GM18907 (cell line): ENCODE measurements around the gene ANKRD1.
A peak's percentile ranks its signal among the peaks of the same experiment; 100 is the strongest.
"Not testable (repeated sequence)": the region's sequence is repeated elsewhere in the genome, so short reads cannot be mapped to it uniquely, and the experiment has no call there.

Experiments
- ATAC-seq: cut with Tn5 transposase; IDR thresholded peaks from one replicate; pipeline ENCODE4 v1.9.1; 2021; ENCODE audit warnings: mild to moderate bottlenecking, moderate library complexity; ENCODE audit not compliant: unreplicated experiment

ANKRD1 gene

GRCh38 chr10:90913774-90914420, 7.0 kb downstream of the ANKRD1 start:
- ATAC-seq, result no peak

- ATAC-seq, result no peak
Measured at GRCh38 chr10:90912854-90913479, 7.9 kb downstream of the ANKRD1 start.

GRCh38 chr10:90912174-90912573, 8.7 kb downstream of the ANKRD1 start:
- no peak for ATAC-seq

GRCh38 chr10:90911133-90912051, 9.5 kb downstream of the ANKRD1 start:
- ATAC-seq, result peak; percentile 81

- no peak for ATAC-seq
Measured at GRCh38 chr10:90906596-90906995, 14.3 kb downstream of the ANKRD1 start.

- ATAC-seq, result no peak
Measured at GRCh38 chr10:90905925-90906324, 15.0 kb downstream of the ANKRD1 start.

- not testable (repeated sequence) for ATAC-seq
Measured at GRCh38 chr10:90896916-90897315, 24.0 kb downstream of the ANKRD1 start.

- no peak for ATAC-seq
Measured at GRCh38 chr10:90893190-90893589, 27.7 kb downstream of the ANKRD1 start.

GRCh38 chr10:90890347-90890746, 30.5 kb downstream of the ANKRD1 start:
- no peak for ATAC-seq

GRCh38 chr10:90889636-90890035, 31.3 kb downstream of the ANKRD1 start:
- ATAC-seq, result no peak

- ATAC-seq, result no peak
Measured at GRCh38 chr10:90888387-90888786, 32.5 kb downstream of the ANKRD1 start.

- no peak for ATAC-seq
Measured at GRCh38 chr10:90887555-90887954, 33.3 kb downstream of the ANKRD1 start.

GRCh38 chr10:90885176-90885575, 35.7 kb downstream of the ANKRD1 start:
- no peak for ATAC-seq

GRCh38 chr10:90884431-90884830, 36.5 kb downstream of the ANKRD1 start:
- no peak for ATAC-seq

- ATAC-seq, result not testable (repeated sequence)
Measured at GRCh38 chr10:90880059-90880719, 40.7 kb downstream of the ANKRD1 start.

- ATAC-seq, result no peak
Measured at GRCh38 chr10:90879062-90879461, 41.8 kb downstream of the ANKRD1 start.

- no peak for ATAC-seq
Measured at GRCh38 chr10:90872648-90873020, 48.3 kb downstream of the ANKRD1 start.

GRCh38 chr10:90871766-90872647, 48.9 kb downstream of the ANKRD1 start, which contains the start of gene RPP30:
Gene RPP30 (plus strand): TSS chr10:90871974. CDS start chr10:90871987, 13 bp downstream.
- peak; percentile 98 for ATAC-seq

- peak; percentile 66 for ATAC-seq
Measured at GRCh38 chr10:90871279-90871765, 49.6 kb downstream of the ANKRD1 start.

- ATAC-seq, result no peak
Measured at GRCh38 chr10:90866050-90866598, 54.8 kb downstream of the ANKRD1 start.
